PC-9 (cell line): Measurements from ENCODE around the gene LRRC4C.

Experiments used
- CTCF ChIP-seq: fragments of 200-600 bp; sonication (generic); conservative IDR thresholded peaks from 2 replicates; pipeline ENCODE4 v1.6.1; 2017; ENCODE audit warnings: mixed run types, antibody characterized with exemption, mild to moderate bottlenecking, moderate library complexity
- EZH2 ChIP-seq: fragments of 200-600 bp; sonication (generic); IDR thresholded peaks from 2 replicates; pipeline ENCODE4 v1.8.0; 2017; ENCODE audit warnings: antibody characterized with exemption, low read depth

GRCh38 chr11:41058138-41058537 is 401.3 kb downstream of the LRRC4C start:
- TF ChIP-seq CTCF (no peak), EZH2 (no peak)
